GM19397 (cell line): ENCODE data around the gene NGEF.

ENCODE experiments used
- ATAC-seq: cut with Tn5 transposase; IDR thresholded peaks from one replicate; pipeline ENCODE4 v1.9.1; 2021; ENCODE audit warnings: mild to moderate bottlenecking, moderate library complexity; ENCODE audit not compliant: unreplicated experiment

Gene NGEF

GRCh38 chr2:232888839-232889529, 124.1 kb downstream of the NGEF start:
- ATAC-seq: no peak

GRCh38 chr2:232888099-232888836, 124.8 kb downstream of the NGEF start:
- no peak for ATAC-seq

DNA sequence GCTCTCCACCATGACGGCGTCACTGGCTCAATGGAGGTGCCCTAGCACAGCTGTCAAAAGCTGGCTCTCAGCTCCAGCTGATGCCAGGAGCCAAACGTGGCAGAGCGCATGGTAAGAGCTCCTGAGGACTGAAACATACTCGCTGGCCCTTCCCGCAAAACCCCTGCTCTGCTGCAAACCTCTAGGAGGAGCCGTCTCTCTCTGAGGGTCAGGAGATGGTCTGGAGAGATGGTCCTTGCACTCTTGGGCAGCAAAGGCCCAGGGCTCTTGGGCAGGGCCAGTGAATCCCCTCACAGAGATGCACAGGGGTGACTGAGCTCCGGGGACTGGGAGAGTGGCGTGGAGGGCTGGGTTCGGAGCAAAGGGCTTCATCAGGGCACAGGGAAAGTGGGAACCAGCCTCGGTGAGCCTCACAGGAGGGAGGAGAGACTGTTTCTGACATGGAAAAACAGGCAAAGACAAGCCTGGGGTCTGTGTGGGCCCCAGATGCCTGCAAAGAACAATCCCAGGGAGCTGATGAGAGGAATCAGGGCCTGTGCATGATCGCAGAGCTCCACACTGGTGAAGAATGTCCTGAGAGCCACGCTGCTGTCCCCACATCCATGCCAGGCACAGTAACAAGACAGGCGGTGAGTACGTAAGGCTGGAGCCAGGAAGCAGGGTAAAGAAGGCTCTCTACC, 125.7 kb downstream of the NGEF start:
- ATAC-seq: no peak

DNA sequence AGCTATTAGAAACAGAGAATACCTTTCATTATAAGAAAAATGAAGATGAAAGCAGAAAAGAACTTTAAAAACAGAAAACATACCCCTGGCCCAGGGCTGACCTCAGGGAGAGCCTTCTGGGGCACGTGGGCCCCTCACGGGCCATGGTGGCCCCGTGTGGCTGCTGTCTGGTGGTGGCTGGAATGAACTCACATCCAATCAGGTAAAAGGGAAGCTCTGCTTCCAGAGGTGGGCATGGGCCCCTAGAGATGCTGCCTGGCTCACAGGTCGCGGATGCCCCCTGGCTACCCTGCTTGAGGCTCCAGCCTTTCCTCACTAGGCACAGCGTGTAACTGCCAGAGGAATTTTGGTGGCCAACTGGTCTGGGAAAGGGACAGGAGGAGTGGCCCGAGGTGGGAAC, 126.4 kb downstream of the NGEF start:
- no peak for ATAC-seq

GRCh38 chr2:232886176-232886575, 126.9 kb downstream of the NGEF start:
- no peak for ATAC-seq

DNA sequence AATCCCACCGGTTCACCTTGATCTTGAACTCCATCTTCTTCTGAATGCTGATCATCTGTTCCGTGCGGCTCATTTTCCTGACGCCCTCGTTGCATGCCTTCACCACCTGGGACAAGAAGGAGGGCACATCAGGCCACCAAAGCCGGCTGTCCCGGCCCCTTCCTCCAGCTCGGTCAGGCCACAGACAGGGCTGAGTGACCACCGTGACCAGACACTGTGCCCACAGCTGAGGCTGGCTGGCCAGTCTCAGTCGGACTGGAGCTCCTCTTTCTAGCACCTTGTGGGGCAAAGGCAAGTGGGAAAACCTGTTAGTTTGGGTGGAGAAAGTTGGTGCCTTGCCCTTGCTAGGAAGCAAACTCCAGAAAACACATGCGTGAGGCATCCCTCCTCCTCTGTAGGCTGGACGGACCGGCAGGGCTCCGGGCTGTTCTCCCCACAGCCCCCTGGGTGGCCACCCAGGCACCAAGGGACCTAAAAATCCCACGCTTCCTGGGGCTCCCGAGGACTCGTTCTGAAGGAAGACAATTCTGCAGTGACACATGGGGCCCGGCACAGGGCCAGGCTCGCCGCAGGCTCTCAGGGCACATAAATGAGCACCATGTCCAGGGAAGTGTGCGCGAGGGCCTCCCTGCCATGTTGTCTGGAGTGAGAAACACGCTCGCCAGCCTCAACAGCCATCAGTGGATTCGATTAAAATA, 127.6 kb downstream of the NGEF start:
- ATAC-seq: no peak

DNA sequence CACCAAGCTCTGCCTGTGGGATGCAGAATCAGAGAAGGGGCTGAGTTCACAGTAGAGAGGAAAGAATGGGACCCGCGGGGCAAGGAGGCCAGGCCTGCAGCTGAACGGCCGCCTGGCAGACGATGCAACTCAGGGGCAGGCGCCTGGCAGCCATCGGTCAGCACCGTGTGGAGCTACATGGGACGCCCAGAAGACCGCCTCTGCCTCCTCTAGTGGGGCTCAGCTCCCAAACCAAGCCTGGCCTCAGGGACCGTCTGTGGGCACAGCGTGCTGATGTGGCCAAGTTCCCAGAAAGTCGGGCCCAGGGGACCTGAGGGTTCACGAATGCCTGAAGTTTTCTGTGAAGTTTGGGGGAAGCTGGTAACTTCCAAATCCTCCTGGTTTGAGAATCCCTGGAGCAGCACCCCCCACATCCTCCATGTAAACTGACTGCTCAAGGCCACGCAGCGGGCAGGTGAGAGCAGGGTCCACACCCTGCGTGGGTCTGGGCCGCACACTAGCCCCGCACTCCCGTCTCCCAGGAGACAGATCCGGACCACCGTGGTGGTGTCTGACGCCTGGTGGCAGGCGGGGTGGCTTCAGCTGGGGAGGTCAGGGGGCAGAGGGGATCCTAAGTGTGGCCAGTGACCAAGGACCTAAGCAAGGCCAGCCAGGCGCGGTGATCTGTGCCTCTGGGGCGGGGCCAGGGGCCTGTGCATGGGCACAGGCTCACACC, 128.3 kb downstream of the NGEF start:
- ATAC-seq: no peak

DNA sequence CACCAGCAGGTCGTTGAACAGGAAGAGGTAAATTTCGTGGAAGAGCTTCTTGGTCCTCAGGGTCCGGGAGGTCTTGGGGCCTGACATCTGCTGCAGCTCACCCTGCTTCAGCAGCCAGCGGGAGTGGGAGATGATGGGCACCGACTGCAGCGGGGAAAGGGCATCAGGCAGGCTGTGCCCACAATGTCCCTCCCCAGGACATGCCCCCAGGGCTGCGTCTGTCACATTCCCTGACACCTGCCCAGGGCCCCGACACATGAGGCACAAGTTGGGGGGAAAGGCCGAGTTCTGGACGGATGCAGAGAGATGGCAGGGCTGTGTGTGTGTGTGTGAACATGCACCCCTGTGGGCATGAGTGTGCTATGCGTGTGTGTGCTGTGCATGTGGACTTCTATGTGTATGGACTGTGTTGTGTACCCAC, 129.0 kb downstream of the NGEF start:
- no peak for ATAC-seq

DNA sequence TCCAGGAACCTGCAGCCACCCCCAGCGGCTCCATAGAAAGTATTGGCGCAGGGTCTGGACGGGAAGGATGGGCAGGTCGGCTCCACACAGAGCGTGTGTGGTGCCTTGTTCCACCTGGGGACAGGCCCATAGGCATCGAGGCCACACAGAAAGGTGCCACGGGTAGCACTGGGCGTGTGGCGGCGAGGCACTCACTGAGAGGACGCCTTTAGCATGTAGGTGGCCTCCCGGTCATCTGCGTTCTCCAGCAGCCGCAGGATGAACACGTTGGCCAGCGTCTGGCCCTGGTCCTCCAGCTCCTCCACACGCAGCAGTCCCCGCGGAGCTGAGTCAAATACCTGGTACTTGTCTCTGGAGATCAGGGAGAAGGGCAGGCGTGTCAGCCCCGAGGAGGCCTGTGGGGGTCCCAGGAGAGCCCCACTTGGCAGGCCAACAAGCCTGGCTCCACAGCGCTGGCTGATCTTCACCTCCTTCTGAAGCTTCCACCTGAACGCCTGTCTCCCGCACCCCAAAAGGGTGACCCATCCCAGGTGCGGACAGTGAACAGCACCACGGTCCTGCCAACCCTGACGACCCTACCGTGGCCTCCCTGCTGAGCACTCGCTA, 129.8 kb downstream of the NGEF start:
- ATAC-seq: no peak

GRCh38 chr2:232882505-232883115, 130.4 kb downstream of the NGEF start:
- ATAC-seq: no peak

GRCh38 chr2:232882085-232882484, 131.0 kb downstream of the NGEF start:
- ATAC-seq: no peak

GRCh38 chr2:232880764-232881351, 132.2 kb downstream of the NGEF start:
- no peak for ATAC-seq

DNA sequence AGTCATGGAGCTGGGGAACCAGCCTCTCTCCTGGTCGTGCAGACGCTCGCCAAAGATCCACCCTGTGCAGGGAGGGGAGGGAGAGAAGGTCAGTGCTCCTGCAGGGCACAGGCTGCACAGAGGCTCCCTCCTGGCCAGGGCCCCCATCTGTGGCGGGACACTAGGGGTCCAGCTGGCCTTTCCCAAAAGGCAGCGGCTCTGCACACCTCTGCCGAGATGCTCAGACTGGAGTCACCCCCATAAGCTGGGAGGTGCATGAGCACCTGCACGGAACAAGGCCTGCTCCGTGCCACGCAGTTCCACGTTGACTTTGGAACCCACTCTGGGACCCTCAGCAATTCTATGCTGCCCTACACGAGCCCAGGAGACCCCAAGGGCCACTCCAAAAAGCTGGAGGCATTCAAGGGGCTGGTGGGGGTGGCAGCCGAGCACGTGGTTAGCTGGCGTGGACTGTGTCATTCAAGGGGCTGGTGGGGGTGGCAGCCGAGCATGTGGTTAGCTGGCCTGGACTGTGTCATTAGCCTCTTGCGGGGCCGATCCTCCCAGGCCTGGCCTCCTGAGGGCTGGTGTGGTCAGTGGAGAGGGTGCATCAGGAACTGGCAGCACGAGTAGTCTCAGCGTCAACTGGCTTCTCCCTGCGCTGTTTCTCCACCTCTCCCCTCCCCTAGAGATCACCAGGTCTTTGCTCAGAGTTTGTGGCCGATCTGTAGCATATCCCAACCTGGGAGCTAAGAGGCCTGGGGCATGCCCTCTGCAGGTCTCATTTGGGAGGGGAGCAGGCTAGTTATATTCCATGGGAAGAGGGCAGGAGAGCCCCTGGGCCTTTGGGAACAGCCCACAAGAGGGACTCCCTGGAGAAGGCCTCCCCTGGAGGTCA, 133.2 kb downstream of the NGEF start:
- no peak for ATAC-seq

DNA sequence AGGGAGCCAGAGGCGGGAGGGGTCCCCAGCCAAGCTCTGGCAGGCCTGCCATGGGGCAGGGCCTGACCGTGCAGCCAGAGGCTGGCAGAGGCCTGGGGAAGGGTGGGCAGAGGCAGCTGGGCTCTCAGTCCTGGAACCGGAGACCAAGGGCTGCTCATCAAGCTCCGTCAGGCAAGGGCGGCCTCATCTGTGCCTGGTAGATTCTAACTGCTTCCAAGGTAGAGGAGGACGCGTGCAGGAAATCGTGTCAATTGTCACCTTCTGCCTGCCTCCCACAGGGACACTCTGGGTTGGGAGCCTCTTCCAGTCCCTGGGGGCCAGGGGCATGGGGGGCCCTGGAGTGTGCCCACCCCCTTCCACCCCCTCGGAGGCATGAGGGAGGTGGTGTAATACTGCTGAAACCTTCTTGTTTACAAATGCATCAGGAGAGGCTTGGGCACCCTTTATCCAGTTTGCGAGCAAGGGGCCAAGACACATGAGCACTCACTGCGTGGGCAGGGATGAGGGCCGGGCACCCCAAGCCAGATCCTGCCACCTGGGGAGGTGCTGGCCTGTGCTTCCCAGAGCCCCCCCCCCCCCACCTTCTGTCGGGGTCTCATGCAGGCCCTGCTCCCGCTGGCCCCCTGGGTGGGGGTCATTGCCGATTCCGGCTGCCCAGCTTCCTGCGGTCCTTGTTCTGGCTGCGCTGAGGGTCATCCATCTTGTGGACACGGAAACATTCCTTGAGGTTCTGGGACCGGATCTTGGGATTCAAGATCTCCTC, 134.0 kb downstream of the NGEF start:
- no peak for ATAC-seq

- no peak for ATAC-seq
Measured at GRCh38 chr2:232877940-232878511, 135.0 kb downstream of the NGEF start.

DNA sequence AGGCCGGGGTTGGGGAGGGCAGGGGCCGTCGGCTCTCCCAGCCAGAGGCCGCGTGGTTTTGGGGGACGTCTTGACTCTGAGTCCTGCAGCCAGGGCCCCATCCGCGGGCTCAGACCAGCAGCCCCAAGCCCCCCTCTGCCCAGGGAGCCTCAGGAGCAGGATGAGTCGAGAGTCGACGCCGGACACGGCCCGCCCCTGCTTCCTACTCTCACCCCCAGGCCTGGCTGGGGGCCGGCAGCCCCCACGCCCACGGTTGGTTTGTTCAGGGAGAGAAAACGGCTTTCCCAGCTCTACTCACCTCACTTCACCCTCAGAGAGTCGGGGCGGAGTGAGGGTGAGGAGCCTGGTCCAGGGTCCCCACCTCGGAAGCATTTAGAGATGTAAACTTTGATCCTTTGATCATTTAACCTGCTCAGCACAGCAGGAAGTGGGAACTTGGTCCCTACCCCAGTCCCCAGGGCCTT, 136.0 kb downstream of the NGEF start:
- ATAC-seq: no peak
